K562 (cell line): ENCODE results near the gene DEPDC1B. TPM values are rescaled to one million over a fixed set of nuclear protein-coding genes. Genes with fewer than 3 reads are reported as not detected.

Experiments used
- CHD7 ChIP-seq: fragments of 200-600 bp; sonication (generic); IDR thresholded peaks from one replicate; pipeline ENCODE4 v1.6.1; 2012; ENCODE audit warnings: mild to moderate bottlenecking, low read depth, low read length, inconsistent platforms
- NFXL1 ChIP-seq: fragments of 450-650 bp; formaldehyde crosslinking; IDR thresholded peaks from 2 replicates; pipeline ENCODE4 v1.4.0; 2021; ENCODE audit warnings: mild to moderate bottlenecking
- RNF2 ChIP-seq: sonication (generic); IDR thresholded peaks from 2 replicates; pipeline ENCODE4 v1.6.1; 2016
- ZBTB40 ChIP-seq, 2 experiments: fragments of 450-650 bp in 1 of 2; sonication (generic) in 1 of 2; formaldehyde crosslinking in 1 of 2; IDR thresholded peaks; 2 replicates each; pipeline versions ENCODE4 v1.7.1 to v1.9.0; 2016 to 2022; ENCODE audit warnings: inconsistent platforms in 1 of 2, mild to moderate bottlenecking in 1 of 2, missing genetic modification reagents in 1 of 2
- polyA plus RNA-seq, 8 experiments: library from polyadenylated mRNA; depleted of rRNA in 4 of 8; stranded (reverse) in 5 of 8; unstranded in 3 of 8; fragments of >200 nt; fragmentation: Nextera tagmentation in 2 of 8; fragmentation: Illumina TruSeq in 1 of 8; extraction: Ambion mirVana in 2 of 8; extraction: Trizol in 1 of 8; gene quantifications; 2 replicates each; pipeline versions ENCODE4 v1.2.1 to v1.2.3, GENCODE V29; 2011 to 2014; ENCODE audit warnings: inconsistent platforms in 1 of 8, missing spikeins in 1 of 8
- total RNA-seq, 7 experiments: library from RNA; depleted of rRNA in 6 of 7; stranded (reverse); fragments of >200 nt in 6 of 7; fragmentation: Illumina TruSeq in 2 of 7; extraction: Trizol in 2 of 7; gene quantifications; 2 replicates each; pipeline versions ENCODE4 v1.2.1 to v1.2.3, GENCODE V29; 2011 to 2021; ENCODE audit warnings: low replicate concordance in 1 of 7

Gene DEPDC1B
- total and polyA plus RNA-seq, 9 of the 15 experiments (the other 6 are each of a cell fraction or from before 2014, with no cell fraction given), result 36.0 to 67.2 (median 44.5) TPM

GRCh38 chr5:60598424-60598823 is 101.5 kb downstream of the DEPDC1B start (continued):
- no peak for TF ChIP-seq CHD7
- TF ChIP-seq ZBTB40 (IDR thresholded peaks at IDR 0.05), result no peak
- TF ChIP-seq ZBTB40 (CRISPR knock-in tag; IDR thresholded peaks at IDR 0.05), result no peak
- no peak for TF ChIP-seq NFXL1 (CRISPR knock-in tag)
- TF ChIP-seq RNF2, result no peak
